ENCODE data around the gene CEP192.
"Not testable (repeated sequence)": the region's sequence is repeated elsewhere in the genome, so short reads cannot be mapped to it uniquely, and the experiment has no call there.

CEP192 gene

GRCh38 chr18:13032173-13032572 lies 41.0 kb downstream of the CEP192 start:
- no peak for DNase-seq

GRCh38 chr18:13035249-13035914 lies 44.2 kb downstream of the CEP192 start:
- no peak for DNase-seq

GRCh38 chr18:13036622-13037320 lies 45.6 kb downstream of the CEP192 start:
- no peak for DNase-seq

- no peak for DNase-seq
These were observed 48.6 kb downstream of the CEP192 start for GRCh38 chr18:13039806-13040205.

GRCh38 chr18:13043066-13043465 lies 51.9 kb downstream of the CEP192 start:
- DNase-seq, result no peak

- no peak for DNase-seq
These were observed 57.0 kb downstream of the CEP192 start for GRCh38 chr18:13048061-13048595.

GRCh38 chr18:13051159-13051558 lies 60.0 kb downstream of the CEP192 start:
- no peak for DNase-seq

GRCh38 chr18:13051950-13052349 lies 60.8 kb downstream of the CEP192 start:
- DNase-seq, result no peak

- no peak for DNase-seq
These were observed 63.2 kb downstream of the CEP192 start for GRCh38 chr18:13054336-13054735.

- DNase-seq, result no peak
These were observed 70.5 kb downstream of the CEP192 start for GRCh38 chr18:13061630-13062189.

- DNase-seq, result peak in 1 of 2 experiments; percentile 34
These were observed 76.0 kb downstream of the CEP192 start for GRCh38 chr18:13067124-13067523.

- DNase-seq, result no peak
These were observed 76.8 kb downstream of the CEP192 start for GRCh38 chr18:13067966-13068365.

- DNase-seq, result no peak
These were observed 79.3 kb downstream of the CEP192 start for GRCh38 chr18:13070460-13070859.

- no peak for DNase-seq
These were observed 85.7 kb downstream of the CEP192 start for GRCh38 chr18:13076886-13077285.

GRCh38 chr18:13077473-13077872 lies 86.3 kb downstream of the CEP192 start:
- no peak for DNase-seq

GRCh38 chr18:13078065-13078464 lies 86.9 kb downstream of the CEP192 start:
- DNase-seq, result not testable (repeated sequence)

GRCh38 chr18:13086906-13087305 lies 95.7 kb downstream of the CEP192 start:
- DNase-seq, result no peak

GRCh38 chr18:13095466-13095865 lies 104.3 kb downstream of the CEP192 start:
- no peak for DNase-seq

GRCh38 chr18:13096232-13096631 lies 105.1 kb downstream of the CEP192 start:
- no peak for DNase-seq

- DNase-seq, result no peak
These were observed 105.6 kb downstream of the CEP192 start for GRCh38 chr18:13096719-13097118.

GRCh38 chr18:13098104-13098503 lies 106.9 kb downstream of the CEP192 start:
- DNase-seq, result not testable (repeated sequence)

GRCh38 chr18:13099113-13099512 lies 108.0 kb downstream of the CEP192 start:
- no peak for DNase-seq

GRCh38 chr18:13100942-13101658 lies 109.9 kb downstream of the CEP192 start:
- no peak for DNase-seq
